NCI-H146 (cell line): ENCODE data around the gene BEND6.

ENCODE experiments used
- DNase-seq: peaks from one replicate; lab custom pipeline; 2025; lab: John Stamatoyannopoulos, UW

BEND6 gene, protein sequence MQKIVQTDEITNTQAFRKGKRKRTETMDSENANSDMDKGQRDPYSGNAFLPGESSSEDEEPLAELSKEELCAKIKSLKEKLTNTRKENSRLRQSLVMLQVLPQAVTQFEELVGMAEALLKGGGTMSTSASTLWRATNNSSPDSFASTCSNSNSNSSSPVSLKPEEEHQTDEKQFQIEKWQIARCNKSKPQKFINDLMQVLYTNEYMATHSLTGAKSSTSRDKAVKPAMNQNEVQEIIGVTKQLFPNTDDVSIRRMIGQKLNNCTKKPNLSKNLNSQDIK

GRCh38 chr6:56954403-56955170 lies at the start of gene BEND6:
BEND6 (plus strand) TSS chr6:56955107; CDS start chr6:56981811, 26,704 bp downstream.
- DNase-seq: peak; percentile 79

- no peak for DNase-seq
Measured at GRCh38 chr6:56905378-56905777, 49.5 kb upstream of the BEND6 start.

GRCh38 chr6:56906752-56907151 lies 48.2 kb upstream of the BEND6 start:
- DNase-seq: no peak

GRCh38 chr6:56909115-56909907 lies 45.6 kb upstream of the BEND6 start:
- DNase-seq: no peak

DNA sequence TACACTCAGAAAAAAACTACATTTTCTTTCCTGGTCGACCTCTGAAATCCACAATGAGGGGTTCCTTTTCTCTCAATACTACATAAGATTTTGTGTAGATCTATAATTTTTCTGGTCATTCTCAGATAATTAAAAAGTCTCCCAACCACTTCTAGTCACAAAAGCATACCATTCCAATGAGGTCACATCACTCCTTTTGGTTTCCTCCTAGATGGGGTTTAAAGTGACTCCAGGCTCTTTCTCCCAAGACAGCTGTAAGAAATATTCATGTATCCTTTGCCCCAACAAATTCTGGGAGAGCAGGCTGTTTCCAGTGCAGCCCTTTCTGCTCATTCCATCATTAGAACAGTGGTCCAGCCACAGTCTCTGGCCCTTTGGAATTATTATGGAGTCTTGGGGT lies 43.1 kb upstream of the BEND6 start:
- no peak for DNase-seq

DNA sequence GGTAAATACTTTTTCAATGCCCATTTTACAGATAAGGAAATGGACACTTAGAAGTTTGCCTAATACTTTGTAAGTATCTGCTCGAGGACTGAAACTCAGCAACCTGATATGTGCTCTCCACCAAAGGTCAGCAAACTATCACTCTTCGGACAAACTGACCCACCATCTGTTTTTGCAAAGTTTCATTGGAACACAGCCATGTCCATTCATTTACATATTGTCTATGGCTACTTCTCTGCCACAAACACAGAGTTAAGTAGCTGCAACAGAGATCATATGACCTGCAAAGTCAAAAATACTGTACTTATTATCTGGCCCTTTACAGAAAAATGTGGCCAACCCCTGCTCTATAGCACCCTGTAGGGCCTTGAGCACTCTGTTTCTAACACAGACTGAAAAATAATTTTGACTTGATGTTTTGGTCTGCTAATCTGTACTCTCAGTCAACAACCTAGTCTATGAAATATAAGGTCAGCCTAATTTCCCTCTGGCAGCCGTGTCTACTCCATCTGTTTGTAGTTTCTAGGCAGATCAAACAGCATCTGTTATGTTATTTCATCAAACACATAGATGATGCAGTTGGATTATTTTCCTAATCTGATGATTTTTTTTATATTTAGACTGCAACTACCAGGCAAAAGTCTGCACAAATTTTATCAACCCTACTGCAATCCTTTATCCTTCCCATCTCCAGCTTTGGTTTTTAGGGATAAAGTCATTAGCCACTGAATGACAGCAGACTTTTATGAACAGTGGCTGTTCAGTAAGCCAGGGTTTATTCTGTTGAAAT lies 41.4 kb upstream of the BEND6 start:
- no peak for DNase-seq

DNA sequence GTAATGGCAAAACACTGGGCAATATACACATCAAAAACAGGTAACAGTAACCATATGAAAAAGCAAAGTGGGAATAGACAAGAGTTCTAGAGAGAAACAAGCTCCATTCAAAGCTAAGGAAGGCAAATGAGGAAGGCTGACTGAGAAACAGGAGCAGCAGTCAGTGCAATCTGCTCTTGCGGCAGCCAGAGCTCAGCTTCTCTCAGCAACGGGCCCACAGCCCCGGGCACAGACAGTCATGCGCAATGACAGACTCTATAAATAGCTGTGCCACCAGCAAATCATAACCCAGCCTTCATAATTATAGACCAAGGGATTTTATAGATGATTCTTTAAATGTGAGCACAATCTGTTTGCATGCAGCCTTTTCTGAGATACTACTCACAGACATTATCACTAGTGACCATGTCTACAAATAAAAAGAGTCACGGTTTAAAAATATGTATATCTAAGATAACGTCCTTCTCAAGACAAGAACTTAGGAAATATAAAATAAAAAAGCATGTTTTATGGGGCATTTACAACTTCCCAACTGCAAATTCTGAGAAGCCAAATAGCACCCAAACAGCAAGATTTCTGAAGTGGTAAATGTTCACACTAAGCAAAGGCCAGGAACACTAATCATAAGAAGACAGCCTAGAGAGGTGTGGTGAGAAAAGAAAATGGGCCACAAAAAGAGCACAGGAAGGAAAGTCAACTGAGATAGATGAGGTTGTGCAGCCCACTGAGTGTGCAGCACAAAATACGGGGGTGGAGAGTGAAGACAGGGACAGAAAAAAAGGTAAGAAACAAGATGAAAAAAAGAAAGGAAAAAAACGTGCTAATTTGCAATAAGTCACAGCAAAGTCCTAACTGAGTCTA lies 39.9 kb upstream of the BEND6 start:
- no peak for DNase-seq

DNA sequence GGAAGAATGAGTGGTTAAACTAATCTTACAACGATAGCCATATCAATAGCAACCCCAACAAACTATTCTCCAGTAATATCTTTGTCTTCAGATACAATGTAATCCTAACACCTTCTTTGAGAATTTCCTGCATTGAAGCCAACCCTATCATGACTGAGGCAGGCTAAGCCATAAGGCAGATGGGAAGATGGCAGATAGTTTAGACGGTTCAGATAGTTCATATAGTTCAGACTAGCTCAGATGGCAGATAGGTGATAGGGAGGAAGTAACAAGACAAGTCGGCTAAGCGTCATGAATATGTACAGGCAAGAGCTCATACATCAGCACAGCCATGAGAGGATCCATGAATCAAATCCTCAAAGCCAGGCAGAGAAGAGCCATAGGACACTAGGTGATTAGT lies 39.1 kb upstream of the BEND6 start:
- DNase-seq: no peak

DNA sequence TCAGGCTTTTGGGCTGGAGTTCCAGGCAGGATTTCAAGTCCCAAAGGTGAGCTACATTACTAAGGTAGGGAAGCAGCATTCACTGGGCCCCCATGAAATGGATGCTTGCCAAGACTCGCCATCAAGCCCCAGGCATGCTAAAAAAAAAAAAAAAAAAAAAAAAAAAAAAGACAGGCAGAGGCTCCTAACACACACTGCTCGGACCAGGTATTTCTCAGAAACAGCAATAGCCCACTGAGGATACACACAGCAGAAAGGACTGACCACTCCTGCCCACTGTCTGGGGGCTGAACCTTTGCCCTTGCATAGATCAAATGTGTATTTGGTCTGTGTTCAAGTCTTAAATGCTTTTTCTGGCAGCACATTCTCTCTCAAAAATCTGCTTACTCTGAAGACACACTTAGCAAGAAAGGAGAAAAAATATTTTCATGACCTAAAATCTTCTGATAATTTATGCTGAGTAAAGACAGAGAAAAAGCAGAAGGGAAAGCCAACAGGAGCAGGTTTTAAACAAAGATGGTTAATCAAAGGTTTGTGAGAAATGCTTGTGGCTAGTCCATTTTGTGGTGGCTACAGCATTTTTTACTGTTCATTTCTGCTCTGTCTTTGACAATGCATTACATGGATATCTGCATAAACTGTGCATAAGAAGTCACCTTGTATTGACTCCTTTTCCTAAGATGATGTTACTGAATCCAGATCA lies 37.9 kb upstream of the BEND6 start:
- peak; percentile 21 for DNase-seq

- DNase-seq: no peak
Measured at GRCh38 chr6:56922645-56923044, 32.3 kb upstream of the BEND6 start.

- no peak for DNase-seq
Measured at GRCh38 chr6:56923565-56923964, 31.3 kb upstream of the BEND6 start.

DNA sequence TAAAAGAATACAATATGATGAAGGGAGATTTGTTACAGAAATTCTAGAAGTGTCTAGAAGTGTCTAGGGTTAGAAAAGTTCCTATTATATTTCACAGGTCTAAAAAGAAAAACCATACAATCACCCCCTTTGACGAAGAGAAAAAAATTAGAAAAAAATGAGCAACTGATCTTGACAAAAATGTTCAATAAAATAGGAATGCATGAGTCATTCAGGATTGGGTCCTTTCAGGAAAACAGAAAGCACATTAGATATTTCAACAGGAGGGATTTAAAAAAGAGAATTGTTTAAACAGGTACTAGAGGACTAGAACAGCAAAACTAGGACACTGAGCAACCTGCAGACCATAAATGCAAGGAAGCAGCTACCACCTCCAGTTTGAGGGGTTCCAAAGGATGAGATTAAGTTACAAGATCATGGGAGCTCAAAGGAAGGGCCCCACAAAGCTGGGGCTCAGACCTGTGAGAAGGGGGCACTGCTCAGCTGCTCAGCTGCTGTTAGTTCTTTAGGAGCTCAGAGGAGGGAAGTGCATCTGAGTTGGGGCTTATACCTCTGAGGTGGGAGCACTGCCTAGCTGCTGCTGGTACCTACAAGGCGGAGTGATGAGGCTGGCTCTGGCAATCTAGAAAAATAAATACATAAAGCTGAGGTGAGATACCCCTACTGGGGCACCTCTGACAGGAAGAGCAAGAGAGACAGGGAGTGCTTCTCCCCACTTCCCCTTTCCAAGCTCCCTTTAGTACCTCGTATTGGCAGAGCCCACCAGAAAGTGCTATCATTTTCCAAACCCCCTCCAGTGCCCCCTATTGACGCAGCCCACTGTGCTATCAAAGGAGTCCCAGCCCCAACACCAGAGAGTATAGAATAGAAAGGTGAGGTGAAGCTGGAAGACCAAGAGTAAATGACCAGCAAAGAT lies 27.1 kb upstream of the BEND6 start:
- DNase-seq: no peak

DNA sequence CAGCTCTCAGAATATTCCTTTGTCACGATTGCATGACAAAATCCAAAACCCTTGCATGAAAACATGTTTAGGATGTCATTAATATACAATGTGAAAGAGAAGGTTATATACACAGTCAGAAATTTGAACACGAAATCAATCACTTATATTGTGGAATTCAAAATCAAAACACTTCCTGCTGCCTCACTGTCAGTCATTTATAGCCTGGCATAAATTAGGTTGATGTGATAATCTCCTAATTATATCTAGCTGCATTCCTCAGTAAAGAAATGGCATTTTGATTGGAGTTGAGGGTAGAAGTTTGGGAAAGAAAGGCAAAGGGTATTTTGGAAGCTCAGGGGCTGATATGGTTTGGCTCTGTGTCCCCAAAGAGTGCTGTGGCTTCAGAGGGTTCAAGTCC lies 24.1 kb upstream of the BEND6 start:
- DNase-seq: no peak

- DNase-seq: no peak
Measured at GRCh38 chr6:56932910-56933477, 21.9 kb upstream of the BEND6 start.

DNA sequence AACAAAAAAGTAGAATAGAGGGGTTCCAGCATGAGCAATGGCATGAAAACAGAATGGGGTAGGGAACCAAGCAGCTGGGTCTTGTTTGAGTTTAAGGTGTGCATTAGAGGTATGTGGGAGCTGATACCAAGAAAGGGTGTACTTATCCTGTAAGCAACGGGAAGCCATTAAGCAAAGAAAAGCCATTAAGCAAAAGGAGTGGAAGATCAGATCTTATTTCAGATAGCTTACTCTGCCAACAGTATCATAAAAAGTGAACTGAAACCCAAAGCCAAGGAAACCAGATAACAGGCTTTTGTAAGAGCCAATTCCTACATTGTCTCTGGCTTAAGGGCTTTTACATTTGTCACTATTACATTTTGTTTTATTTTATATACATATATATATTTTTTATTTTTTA lies 21.3 kb upstream of the BEND6 start:
- DNase-seq: no peak

DNA sequence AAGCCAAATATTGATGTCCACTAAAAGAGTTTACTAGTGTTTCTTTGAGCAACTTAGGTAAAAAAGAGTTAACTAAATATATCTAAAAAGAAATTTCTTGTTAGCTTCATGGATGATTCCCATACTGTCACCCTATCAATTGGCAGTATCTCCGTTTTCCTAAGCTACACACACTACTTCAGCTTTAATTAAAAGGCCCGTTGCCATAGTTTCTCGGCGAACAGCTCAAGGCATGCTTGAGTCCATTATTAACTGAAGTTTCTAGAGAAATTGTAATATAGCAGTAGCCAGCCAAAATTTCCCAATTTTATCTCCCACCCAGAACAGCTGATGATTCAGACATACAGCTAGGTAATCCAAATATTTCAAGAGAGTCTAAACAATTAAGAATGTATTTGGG lies 20.0 kb upstream of the BEND6 start:
- no peak for DNase-seq

DNA sequence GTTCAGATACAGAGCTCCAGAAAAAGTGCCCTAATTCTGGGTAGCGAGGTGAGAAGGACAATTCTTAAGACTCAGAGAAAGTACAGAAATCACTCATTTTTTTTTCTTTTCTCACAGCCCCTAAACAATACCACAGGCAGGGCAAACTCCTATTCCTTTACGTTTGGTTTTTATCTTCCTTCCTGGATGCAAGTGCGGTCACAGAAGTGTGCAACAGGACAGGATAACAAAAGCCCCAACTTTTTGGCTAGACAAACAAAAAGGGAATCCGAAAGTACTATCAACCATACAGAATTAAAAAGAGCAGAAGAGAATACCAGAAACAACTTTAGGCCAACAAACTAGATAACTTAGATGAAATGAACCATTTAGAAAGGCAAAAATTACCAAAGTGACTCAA lies 18.4 kb upstream of the BEND6 start:
- no peak for DNase-seq

- no peak for DNase-seq
Measured at GRCh38 chr6:56938649-56939191, 16.2 kb upstream of the BEND6 start.

DNA sequence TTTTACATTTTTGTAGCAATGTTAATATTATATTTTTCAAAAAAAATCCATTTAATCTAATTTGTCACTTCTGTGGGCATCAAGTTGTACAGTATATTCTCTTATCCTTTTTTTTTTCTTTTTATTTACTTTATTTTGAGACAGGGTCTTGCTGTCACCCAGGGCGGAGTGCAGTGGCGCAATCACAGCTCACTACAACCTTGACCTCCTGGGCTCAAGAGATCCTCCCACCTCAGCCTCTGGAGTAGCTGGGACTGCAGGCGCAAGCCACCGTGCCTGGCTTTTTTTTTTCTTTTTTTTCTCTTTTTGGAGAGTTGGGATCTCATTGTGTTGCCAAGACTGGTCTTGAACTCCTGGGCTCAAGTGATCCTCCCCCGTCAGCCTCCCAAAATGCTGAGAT lies 14.4 kb upstream of the BEND6 start:
- no peak for DNase-seq
